GM21528 (cell line): ENCODE results near the gene LIX1L.

Source experiments
- ATAC-seq: cut with Tn5 transposase; IDR thresholded peaks from one replicate; pipeline ENCODE4 v1.9.1; 2021; ENCODE audit warnings: mild to moderate bottlenecking, moderate library complexity; ENCODE audit not compliant: unreplicated experiment, low FRiP score

The LIX1L gene

GRCh38 chr1:145901312-145902021 is 56.4 kb downstream of the LIX1L start:
- ATAC-seq: no peak

- ATAC-seq: no peak
Observed at GRCh38 chr1:145898756-145899155, 59.1 kb downstream of the LIX1L start.

GRCh38 chr1:145897969-145898368 is 59.8 kb downstream of the LIX1L start:
- no peak for ATAC-seq

GRCh38 chr1:145895471-145895870 is 62.3 kb downstream of the LIX1L start:
- no peak for ATAC-seq

GRCh38 chr1:145893306-145894055 is 64.3 kb downstream of the LIX1L start:
- no peak for ATAC-seq

- no peak for ATAC-seq
Observed at GRCh38 chr1:145892486-145893087, 65.2 kb downstream of the LIX1L start.

- no peak for ATAC-seq
Observed at GRCh38 chr1:145891587-145892485, 66.0 kb downstream of the LIX1L start.

GRCh38 chr1:145891143-145891542 is 66.7 kb downstream of the LIX1L start:
- no peak for ATAC-seq

GRCh38 chr1:145889722-145890121 is 68.1 kb downstream of the LIX1L start:
- no peak for ATAC-seq

- no peak for ATAC-seq
Observed at GRCh38 chr1:145887631-145888030, 70.2 kb downstream of the LIX1L start.

- no peak for ATAC-seq
Observed at GRCh38 chr1:145886816-145887215, 71.0 kb downstream of the LIX1L start.

- no peak for ATAC-seq
Observed at GRCh38 chr1:145886390-145886789, 71.4 kb downstream of the LIX1L start.

GRCh38 chr1:145885738-145886287 is 72.0 kb downstream of the LIX1L start, which contains the start of gene ANKRD35:
ANKRD35 (minus strand) TSS chr1:145885866; CDS start chr1:145885758, 108 bp downstream.
- ATAC-seq: peak; percentile 98

- no peak for ATAC-seq
Observed at GRCh38 chr1:145884675-145885074, 73.1 kb downstream of the LIX1L start.
